NB4 (cell line): Measurements from ENCODE around the gene ELAPOR1.

Experiments
- CTCF ChIP-seq: IDR thresholded peaks from one replicate; pipeline ENCODE4 v1.5.1; 2012; ENCODE audit warnings: low read depth, low read length
- POLR2A ChIP-seq: IDR thresholded peaks from 2 replicates; pipeline ENCODE4 v1.6.1; 2011; ENCODE audit warnings: mild to moderate bottlenecking; ENCODE audit not compliant: insufficient read length; ENCODE audit errors: extremely low read depth

- TF ChIP-seq CTCF (no peak), POLR2A (no peak)
Observed at GRCh38 chr1:109094871-109095270, 19.0 kb upstream of the ELAPOR1 start.
